ENCODE data around the gene PIP5K1B. TPM values are rescaled to one million over a fixed set of nuclear protein-coding genes. Genes with fewer than 3 reads are reported as not detected.

Gene PIP5K1B
- total RNA-seq, 1 experiment from 2014 or later = not detected

- no peak overlapping the region for H3K4me3 ChIP-seq (ENCODE audit: low read depth in 2 of 2, low read length in 2 of 2)
- no peaks in the 10 kb centered on the region for H3K9me3 ChIP-seq (ENCODE audit: control insufficient read depth, insufficient read depth, low read depth, low read length)
- CTCF ChIA-PET = no interaction called here
- in situ Hi-C loops (cut with HindIII; ENCODE audit: low pct_unique_long_range_greater_than_20kb, low sequenced_read_pairs) (no loop called here), intact Hi-C loops (cut with micrococcal nuclease; ENCODE audit: unreplicated experiment) (no loop called here)
- DNase-seq (ENCODE audit: low read depth, low spot score) = no peak
- no peaks in the 10 kb centered on the region for H3K36me3 ChIP-seq (ENCODE audit: control insufficient read depth, insufficient read depth, low read length)
- ATAC-seq = no peak
- no peak overlapping the region for H3K27ac ChIP-seq (ENCODE audit: low read length)
- H3K4me1 ChIP-seq (ENCODE audit: control insufficient read depth, insufficient read depth, low read length) = no peaks in the 10 kb centered on the region
- no peaks in the 10 kb centered on the region; the same call in 1 of the 2 replicates for H3K27me3 ChIP-seq (ENCODE audit: control insufficient read depth, insufficient read depth, low read length)
- POLR2A ChIA-PET = no interaction called here
- TF ChIP-seq REST (IDR thresholded peaks at IDR 0.05; ENCODE audit: insufficient read depth in 1 of 2, low read depth in 2 of 2, low read length in 1 of 2) = no peak
- TF ChIP-seq CTCF (IDR thresholded peaks at IDR 0.05) = no peak
- TF ChIP-seq SIN3A (IDR thresholded peaks at IDR 0.05; ENCODE audit: borderline replicate concordance, insufficient read depth, low read depth, low read length) = no peak
- no peak for TF ChIP-seq POLR2AphosphoS5 (IDR thresholded peaks at IDR 0.05; ENCODE audit: low read depth, low read length)
- no peak for TF ChIP-seq TCF7L2 (IDR thresholded peaks at IDR 0.05; ENCODE audit: low read depth, low read length)
- no TSS peak for BruUV-seq (replicated peaks)
Observed at GRCh38 chr9:69003051-69003450, 298.0 kb downstream of the PIP5K1B start.

- POLR2A ChIA-PET = no interaction called here
Observed at GRCh38 chr9:69004836-69005235, 299.8 kb downstream of the PIP5K1B start.

More at GRCh38 chr9:69004836-69005235, 299.8 kb downstream of the PIP5K1B start:
- no peak for TF ChIP-seq CTCF (IDR thresholded peaks at IDR 0.05)
- no peak for TF ChIP-seq REST (IDR thresholded peaks at IDR 0.05; ENCODE audit: insufficient read depth in 1 of 2, low read depth in 2 of 2, low read length in 1 of 2)
- no peak for TF ChIP-seq TCF7L2 (IDR thresholded peaks at IDR 0.05; ENCODE audit: low read depth, low read length)
- TF ChIP-seq POLR2AphosphoS5 (IDR thresholded peaks at IDR 0.05; ENCODE audit: low read depth, low read length) = no peak
- TF ChIP-seq SIN3A (IDR thresholded peaks at IDR 0.05; ENCODE audit: borderline replicate concordance, insufficient read depth, low read depth, low read length) = no peak
- in situ Hi-C loops (cut with HindIII; ENCODE audit: low pct_unique_long_range_greater_than_20kb, low sequenced_read_pairs) = no loop called here
- intact Hi-C loops (cut with micrococcal nuclease; ENCODE audit: unreplicated experiment) = no loop called here
- no TSS peak for BruUV-seq (replicated peaks)
- Histone ChIP-seq H3K27ac (ENCODE audit: low read length) (no peak overlapping the region), H3K4me1 (ENCODE audit: control insufficient read depth, insufficient read depth, low read length) (no peaks in the 10 kb centered on the region), H3K36me3 (ENCODE audit: control insufficient read depth, insufficient read depth, low read length) (no peaks in the 10 kb centered on the region), H3K27me3 (ENCODE audit: control insufficient read depth, insufficient read depth, low read length) (no peaks in the 10 kb centered on the region; the same call in 1 of the 2 replicates), H3K9me3 (ENCODE audit: control insufficient read depth, insufficient read depth, low read depth, low read length) (no peaks in the 10 kb centered on the region), H3K4me3 (ENCODE audit: low read depth in 2 of 2, low read length in 2 of 2) (no peak overlapping the region)
- DNase-seq (ENCODE audit: low read depth, low spot score) (no peak), ATAC-seq (no peak)
- CTCF ChIA-PET = no interaction called here
